NCI-H446 (cell line): Measurements from ENCODE around the gene MAP4.
"Not testable (repeated sequence)": the region's sequence is repeated elsewhere in the genome, so short reads cannot be mapped to it uniquely, and the experiment has no call there.

ENCODE experiments used
- DNase-seq, 2 experiments: peaks; one replicate each; lab custom pipeline; 2025; lab: John Stamatoyannopoulos, UW

Gene MAP4

DNA sequence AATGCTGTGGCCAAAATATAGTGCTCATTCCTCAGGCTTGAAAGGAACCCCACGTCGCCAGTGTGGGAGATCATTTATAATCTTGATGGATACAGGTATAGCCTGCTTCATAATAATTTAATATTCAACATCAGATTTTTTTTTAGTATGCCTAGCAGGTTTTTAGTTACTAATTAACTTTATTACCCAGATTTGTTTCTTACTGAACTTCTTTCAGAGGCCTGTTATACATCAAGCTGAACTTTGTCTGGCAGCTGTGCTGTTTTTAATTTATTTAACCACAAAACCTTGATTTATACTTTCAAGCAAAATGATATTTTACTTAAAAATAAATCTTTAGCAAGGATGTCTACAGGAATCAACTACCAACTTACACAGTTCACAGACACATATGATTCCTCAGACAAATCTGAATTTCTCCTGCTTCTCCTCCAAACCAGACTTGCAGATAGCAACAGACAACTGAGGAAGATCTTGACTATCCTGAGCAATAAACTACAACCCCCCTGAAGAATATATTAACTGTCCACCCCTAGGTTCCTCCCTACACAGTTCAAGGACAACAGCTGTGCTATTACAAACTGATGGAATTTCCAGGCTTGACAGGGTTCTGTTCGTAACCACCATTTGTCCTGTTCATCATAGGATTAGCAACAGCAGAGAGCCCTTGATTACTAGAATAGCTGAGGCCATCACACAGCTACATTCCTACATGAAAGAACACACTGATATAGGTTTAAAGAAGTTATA lies 610 bp downstream of the MAP4 start:
- DNase-seq = no peak

DNA sequence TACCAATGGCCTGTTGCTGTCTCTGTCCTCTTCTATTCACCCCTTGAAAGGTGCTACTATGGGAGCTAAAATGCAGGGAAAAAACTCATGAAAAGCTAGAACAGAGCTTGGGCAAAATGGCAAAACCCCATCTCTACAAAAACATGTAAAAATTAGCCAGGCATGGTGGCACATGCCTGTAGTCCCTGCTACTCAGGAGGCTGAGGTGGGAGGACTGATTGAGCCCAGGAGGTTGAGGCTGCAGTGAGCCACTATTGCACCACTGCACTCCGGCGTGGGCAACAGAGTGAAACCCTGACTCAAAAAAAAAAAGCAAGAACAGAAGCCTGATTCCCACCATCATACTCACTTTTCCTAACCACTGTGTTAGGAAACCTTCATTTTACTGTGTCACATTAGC lies 1.9 kb downstream of the MAP4 start:
- DNase-seq = no peak

DNA sequence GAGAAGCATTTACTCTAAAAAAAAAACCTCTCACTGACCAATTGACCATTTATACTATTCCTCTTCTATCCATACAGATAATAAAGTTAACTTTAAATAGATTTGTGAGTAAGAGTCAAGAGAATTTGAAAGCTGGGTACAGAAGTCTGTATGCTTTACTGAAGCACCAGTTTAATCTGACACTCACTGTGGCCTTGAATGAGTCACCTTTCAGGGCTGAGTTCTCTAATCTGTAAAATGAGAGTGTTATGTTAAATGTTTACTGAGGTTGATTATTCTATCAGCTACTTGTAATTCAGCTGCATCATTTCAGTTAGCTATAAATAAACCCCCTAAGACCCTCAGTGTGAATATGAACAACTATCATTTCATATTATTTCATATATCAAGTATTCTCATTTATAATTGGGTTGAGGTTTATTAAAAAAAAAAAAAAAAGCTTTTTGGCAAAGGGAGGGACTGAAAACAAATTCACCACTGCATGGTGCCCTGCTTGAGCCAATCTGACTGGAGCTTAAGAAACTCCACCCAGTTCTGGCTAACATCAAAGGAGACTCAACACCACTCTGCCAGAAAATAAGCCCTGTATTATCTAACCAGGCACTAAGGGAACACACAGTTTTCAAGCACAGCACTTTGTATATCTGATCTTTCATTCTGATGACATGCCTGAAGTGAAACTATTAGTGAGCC lies 2.8 kb downstream of the MAP4 start:
- peak in 1 of 2 experiments; percentile 18 for DNase-seq

DNA sequence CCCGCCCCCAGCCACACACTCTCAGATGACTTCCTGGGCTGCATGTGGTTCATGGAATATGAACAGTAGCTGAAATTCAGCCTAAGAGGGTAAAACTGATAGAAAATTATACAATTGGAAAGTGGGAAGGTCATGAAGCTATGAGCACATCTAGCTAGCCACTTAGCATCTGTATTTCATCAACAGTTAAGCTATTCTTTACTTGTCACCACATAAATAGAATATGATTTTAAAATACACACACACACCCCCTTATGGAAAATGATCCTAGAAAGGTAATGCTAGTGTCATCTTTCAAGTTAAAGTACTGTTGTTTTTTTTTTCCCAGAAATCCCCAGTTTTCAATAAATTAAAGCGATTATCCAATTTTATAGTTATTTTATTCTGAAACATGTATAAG lies 3.6 kb downstream of the MAP4 start:
- DNase-seq = no peak

DNA sequence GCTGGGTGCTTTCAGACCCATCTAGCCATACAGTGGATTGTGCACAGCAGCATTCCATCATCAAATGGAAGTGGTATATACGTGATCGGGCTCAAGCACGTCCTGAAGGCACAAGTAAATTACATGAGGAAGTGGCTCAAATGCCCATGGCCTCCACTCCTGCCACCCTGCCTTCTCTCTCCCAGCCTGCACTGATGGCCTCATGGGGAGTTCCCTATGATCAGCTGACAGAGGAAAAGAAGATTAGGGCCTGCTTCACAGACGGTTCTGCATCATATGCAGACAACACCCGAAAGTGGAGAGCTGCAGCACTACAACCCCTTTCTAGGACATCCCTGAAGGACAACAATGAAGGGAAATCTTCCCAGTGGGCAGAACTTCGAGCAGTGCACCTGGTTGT lies 8.2 kb downstream of the MAP4 start:
- DNase-seq = not testable (repeated sequence)

DNA sequence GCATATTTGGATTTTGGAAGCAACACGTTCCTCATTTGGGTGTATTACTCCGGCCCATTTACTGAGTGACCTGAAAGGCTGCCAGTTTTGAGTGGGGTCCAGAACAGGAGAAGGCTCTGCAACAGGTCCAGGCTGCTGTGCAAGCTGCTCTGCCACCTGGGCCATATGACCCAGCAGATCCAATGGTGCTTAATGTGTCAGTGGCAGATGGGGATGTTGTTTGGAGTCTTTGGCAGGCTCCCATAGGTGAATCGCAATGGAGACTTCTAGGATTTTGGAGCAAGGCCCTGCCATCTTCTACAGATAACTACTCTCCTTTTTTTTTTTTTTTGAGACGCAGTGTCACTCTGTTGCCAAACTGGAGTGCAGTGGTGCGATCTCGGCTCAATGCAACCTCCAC lies 8.9 kb downstream of the MAP4 start:
- DNase-seq = peak in 1 of 2 experiments; percentile 10

DNA sequence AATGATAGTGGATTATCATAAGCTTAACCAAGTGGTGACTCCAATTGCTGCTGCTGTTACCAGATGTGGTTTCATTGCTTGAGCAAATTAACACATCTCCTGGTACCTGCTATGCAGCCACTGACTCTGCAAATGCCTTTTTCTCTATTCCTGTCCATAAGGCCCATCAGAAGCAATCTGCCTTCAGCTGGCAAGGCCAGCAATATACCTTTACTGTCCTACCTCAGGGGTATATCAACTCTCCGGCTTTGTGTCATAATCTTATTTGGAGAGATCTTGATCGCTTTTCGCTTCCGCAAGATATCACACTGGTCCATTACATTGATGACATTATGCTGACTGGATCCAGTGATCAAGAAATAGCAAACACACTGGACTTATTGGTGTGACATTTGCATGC lies 9.4 kb downstream of the MAP4 start:
- DNase-seq = not testable (repeated sequence)

DNA sequence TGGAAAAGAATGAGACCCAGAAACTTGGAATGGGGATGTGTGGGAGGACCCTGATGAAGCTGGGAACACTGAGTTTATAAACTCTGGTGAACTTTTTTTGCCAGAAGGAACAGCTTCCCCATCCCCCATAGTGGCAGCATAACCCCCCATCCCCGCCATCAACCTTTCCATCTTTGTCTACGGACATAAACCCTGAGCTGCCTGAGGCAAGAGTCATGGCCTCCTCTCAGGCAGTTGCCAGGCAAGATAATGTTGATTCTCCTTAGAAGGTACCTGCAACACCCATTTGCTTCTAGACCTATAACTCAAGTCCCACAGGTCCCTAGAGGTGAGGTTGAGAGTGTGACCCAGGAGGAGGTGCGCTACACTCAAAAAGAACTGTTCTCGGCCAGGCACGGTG lies 11.5 kb downstream of the MAP4 start:
- no peak for DNase-seq

DNA sequence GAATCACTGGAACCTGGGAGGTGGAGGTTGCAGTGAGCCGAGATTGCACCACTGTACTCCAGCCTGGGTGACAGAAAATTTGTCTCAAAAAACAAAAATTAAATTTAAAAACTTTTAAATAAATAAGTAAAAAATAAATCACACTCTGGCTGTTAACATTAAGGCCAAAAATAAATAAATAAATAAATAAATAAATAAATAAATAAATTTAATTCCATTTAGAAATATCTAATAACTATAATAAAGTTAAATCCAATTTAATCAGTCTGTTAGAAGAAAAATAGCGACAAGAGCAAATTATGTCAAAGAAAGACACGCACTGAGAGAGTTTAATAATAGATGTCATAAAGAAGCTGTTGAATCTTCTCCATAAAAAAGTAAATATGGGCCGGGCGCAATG lies 13.4 kb downstream of the MAP4 start:
- no peak for DNase-seq

DNA sequence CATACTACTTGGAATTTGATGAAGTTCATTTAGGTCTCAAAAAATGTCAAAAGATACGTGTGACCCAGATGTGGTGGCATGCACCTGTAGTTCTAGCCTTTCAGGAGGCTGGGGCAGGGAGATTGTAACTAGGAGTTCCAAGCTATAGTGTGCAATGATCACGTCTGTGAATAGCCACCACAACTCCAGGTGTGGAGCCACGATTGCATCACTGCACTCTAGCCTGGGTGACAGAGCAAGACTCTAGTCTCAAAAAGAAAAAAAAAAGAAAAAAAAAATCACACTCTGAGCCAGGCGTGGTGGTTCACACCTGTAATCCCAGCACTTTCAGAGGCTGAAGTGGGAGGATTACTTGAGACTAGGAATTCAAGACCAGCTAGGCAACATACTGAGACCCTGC lies 14.2 kb downstream of the MAP4 start:
- DNase-seq = no peak

DNA sequence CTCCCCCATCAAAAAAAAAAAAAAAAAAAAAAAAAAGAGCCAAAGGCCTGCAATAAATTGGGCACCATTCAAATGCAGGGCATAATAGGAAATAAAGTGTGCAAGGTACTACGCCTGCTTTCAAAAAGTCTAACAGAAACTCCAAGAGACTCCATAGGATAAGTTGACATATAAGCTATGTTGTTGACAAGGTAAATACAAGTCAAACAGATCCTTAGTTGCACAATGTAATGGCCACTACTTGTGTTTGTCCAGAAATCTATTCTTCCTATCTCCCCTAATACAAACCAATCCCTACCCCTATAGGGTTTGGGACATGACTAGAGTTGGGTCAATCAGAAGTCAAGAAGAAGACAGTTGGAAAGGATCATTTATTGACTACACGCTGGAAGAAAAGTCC lies 16.0 kb downstream of the MAP4 start:
- DNase-seq = no peak

DNA sequence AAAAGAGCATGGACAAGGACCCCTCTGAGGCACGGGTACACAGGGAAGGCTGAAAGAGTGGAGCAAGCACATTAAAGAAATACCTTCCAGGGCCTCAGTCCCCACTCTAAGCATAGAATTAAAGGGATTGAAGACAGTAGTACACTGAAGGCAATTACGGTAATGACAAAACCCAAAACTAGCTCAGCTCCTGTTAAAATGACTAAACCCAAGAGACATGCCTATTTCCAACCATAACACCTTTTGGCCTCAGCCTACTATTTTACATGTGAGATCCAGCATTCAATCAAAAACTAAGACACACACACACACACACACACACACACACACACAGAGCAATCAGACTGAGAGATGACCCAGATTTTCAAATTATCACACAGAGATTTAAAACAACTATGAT lies 19.8 kb downstream of the MAP4 start:
- DNase-seq = no peak

DNA sequence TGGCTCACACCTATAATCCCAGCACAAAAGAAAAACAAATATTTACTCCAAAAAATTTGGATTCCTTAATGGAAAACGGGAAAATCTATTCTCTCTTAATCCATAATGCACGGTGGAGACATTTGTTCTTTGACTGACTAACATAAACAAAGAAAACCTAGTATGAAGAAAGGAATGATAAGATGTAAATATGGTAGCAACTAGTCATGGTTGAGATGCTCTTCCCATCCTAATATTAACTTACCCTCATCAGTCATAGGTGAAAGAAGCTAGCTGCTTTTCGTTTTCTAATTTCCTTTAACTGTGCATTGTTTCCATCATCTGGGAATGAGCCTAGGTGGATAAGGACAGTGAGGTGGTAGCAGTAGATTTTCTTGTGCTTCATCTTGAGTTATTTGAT lies 22.0 kb downstream of the MAP4 start:
- DNase-seq = no peak

DNA sequence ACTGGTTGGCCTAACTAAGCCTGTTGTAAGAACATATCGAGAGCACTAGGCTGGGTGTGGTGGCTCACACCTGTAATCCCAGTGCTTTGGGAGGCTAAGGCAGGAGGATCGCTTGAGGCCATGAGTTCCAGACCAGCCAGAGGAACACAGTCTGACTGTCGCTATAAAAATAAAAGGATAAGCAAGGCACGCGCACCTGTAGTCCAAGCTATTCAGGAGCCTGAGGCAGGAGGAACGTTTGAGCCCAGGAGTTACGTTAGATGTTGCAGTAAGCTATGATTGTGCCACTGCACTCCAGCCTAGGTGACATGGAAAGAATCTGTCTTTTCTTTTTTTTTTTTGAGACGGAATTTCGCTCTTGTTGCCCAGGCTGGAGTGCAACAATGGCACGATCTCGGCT lies 24.9 kb downstream of the MAP4 start:
- DNase-seq = no peak

DNA sequence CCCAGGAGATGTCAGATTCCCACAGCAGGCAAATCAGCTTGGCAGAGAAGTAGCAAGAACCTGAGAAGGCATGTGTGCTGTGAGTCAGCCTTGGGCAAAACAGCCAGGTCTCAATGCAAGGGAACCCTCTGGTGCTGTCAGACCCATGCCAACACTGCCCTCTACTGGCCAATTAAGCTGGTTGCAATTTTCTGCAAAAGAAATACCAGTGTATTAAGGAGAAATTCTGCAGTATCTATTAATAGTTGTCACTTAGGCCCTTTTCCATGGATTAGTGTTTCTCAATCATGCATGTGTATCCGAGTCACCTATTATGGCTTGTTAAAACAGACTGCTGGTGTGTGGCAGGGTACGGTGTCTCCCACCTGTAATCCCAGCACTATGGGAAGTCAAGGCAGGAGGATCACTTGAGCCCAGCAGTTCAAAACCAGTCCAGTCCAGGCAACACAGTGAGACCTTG lies 26.2 kb downstream of the MAP4 start:
- peak; percentile 25 to 81 for DNase-seq

DNA sequence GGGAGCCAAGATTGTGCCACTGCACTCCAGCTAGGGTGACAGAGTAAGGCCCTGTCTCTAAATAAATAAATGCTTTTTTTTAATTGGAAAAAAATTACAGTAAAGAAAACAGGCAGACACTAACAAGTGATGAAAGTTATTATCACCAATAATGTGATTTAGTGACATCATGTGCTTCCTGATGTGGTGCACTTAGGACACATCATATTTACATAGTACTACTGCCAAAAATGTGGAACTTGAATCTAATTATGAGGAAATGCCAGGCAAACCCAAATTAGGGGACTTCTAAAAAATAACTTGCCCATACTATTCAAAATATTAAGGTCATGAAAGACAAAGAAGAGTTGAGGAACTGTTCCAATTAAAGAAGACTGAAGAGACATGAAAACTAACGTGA lies 30.8 kb downstream of the MAP4 start:
- no peak for DNase-seq

DNA sequence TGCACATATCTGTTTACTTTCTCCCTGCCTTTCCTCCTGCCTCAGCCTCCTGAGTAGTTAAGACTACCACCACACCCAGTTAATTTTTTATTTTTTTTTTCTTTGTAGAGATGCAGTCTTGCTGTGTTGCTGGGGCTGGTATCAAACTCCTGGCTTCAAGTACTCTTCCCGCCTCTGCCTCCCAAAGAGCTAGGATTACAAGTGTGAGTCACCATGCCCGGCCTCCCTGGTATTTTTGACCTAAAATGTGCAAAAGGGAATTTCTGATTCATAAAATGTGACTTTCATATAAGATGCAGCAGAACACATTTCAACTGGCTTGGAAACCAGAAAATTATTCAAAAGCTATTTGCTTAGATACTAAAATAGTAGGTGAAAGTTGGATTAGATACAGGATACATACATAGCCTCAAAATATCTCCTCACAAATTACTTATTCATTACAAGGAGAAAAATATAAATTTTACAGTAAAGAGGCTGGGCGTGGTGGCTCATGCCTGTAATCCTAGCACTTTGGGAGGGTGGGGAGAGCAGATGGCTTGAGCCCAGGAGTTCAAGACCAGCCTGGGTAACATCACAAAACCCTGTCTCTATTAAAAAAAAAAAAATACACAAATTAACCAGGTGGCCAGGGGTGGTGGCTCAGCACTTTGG lies 32.0 kb downstream of the MAP4 start:
- no peak for DNase-seq

DNA sequence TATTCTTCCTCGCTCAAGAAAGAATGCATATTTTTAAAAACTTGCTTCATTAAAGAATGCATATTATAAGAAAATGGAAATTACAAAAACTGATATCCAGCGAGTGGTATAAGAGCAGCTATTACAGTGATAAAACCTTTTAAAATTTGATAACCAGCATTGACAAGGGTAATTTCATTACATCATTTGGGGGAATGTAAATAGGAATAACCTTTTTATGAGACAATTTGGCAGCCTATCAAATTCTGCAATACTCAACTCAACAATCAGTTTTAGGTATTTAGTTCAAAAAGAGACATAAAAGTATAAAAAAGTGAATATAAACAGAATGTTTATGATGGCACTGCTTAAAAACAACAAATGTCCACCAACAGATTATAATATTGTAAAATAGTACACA lies 35.4 kb downstream of the MAP4 start:
- no peak for DNase-seq

DNA sequence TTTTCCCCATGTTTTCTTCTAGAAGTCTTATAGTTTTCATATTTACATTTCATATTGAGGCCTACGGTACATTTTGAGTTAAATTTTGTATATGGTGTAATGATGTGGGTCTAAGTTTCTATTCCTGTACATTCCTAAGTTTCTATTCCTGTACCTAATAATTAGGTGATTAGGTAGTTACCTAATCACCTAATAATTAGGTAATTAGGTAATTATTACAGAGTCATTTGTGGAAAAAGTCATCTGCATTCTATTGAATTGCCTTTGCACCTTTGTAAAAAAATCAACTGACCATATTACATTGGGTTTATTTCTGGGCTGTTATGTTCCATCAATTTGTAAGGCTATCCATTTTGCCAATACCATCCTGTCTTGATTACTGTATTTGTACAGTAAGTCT lies 37.1 kb downstream of the MAP4 start:
- DNase-seq = no peak

DNA sequence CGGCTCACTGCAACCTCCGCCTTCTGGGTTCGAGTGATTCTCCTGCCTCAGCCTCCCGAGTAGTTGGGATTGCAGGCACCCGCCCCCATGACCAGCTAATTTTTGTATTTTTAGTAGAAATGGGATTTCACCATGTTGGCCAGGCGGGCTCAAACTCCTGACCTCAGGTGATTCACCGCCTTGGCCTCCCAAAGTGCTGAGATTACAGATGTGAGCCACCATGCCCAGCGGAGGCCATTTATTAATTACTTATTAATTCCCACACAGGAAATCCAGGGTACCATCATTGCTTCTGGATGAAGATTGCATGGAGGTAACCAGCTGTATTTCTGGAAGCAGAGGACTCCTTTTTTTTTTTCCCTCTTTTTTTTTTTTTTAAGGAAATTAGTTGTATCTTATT lies 37.8 kb downstream of the MAP4 start:
- no peak for DNase-seq

DNA sequence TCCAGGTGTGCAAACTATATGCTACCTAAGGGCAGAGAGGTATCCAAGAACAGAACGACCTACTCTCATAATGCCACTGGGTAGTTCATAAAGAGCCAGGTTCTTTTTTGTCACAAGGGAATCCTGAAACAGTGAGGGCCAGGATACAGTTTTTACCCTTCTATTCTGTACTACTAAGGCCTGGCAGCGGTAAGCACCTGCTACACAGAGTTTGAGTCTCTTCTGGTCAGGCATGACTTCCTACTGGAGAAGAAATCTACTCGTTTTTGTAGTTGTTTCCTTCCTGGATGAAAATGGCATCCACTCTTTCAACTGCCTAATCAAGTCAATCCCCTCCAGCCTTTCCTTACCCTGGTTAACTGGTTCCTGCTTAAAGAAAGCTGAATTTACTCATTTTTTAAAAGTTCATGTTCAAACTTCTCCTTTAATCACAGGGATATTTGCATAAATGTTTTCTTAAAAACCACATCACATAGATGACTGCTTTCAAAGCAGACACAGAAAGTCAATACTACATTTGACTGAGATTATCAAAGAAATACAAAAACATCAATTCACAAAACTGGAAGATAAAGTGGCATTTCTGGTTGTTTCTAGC lies 40.0 kb downstream of the MAP4 start:
- no peak for DNase-seq

DNA sequence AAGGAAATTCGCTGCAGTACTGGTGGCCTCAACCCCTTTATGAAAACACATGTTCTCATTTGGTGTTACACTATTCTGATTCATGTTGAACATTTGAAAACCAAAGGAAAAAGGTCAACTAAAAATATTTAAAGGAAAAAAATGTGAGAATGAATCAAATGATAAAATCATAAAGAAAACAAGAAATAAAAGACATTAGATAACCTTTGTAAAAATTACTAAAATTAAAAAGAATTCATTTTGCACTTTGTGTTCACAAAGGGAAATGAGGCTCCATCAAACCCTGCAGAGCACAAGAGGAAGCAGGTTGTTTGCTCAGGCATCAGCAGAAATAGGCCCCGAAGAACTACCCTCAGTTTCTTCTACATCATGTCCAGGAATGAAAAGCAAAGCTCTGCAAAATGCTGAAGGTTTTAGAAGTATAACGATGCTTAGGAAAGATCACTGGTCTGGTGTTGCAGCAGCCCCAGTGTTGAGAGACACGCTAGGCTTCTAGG lies 41.2 kb downstream of the MAP4 start:
- DNase-seq = no peak

DNA sequence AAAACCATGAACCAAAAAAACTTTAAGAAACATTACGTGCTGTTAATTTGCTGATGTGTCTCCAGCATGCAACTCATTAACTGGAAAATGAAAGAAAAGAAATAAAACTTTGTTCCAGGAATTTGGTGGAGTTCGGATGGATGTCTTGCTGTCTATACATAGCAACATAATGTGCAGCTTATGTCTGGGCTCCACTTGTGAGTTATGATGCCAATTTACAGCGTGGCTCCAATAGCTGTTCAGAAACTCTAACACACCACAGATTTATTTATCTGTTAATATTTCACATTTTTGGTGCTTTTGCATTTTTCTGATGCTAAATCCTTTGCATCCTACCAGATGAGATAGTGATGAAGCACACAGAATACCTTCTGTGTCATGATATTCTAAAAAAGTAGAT lies 45.1 kb downstream of the MAP4 start:
- no peak for DNase-seq
